Measurements from ENCODE around the gene TAS2R20. TPM values are rescaled to one million over a fixed set of nuclear protein-coding genes. Genes with fewer than 3 reads are reported as not detected.
A peak's percentile ranks its signal among the peaks of the same experiment; 100 is the strongest.
"Not testable (repeated sequence)": the region's sequence is repeated elsewhere in the genome, so short reads cannot be mapped to it uniquely, and the experiment has no call there.

Gene TAS2R20
- total RNA-seq (2.1 and 3.3 TPM in 2 replicates), polyA plus RNA-seq (0.06 and 0.22 TPM in 2 replicates), polyA minus RNA-seq (ENCODE audit: low replicate concordance) (not detected in 2 replicates)
- not detected in 2 replicates for polyA plus RNA-seq (2012)

- Histone ChIP-seq H3K4me3 (replicated peaks in 1 of 4; ENCODE audit: control extremely low read depth in 1 of 4, insufficient read depth in 1 of 4, low read depth in 3 of 4, low read length in 4 of 4) (no peak within 1 kb of the TSS), H4K20me1 (ENCODE audit: control insufficient read depth, extremely low read depth, insufficient read depth, low read length) (no peaks in the 10 kb centered on the region), H2AFZ (ENCODE audit: low read length) (no peak within 1 kb of the TSS), H3K27me3 (ENCODE audit: control insufficient read depth, insufficient read depth, low read length) (no peaks in the 10 kb centered on the region), H3K9me3 (ENCODE audit: control insufficient read depth, insufficient read depth, low read depth, low read length) (no peaks in the 10 kb centered on the region), H3K27ac (ENCODE audit: insufficient read depth, low read length) (no peak within 1 kb of the TSS), H3K36me3 (ENCODE audit: control insufficient read depth, insufficient read depth, low read length) (no peaks in the 10 kb centered on the region), H3K4me2 (ENCODE audit: extremely low read depth, insufficient read depth, low read length) (no peak within 1 kb of the TSS), H3K9ac (ENCODE audit: insufficient read depth, low read length) (no peak within 1 kb of the TSS), H3K79me2 (ENCODE audit: control insufficient read depth, insufficient read depth, low read length) (no peaks in the 10 kb centered on the region), H3K4me1 (ENCODE audit: control insufficient read depth, extremely low read depth, insufficient read depth, low read length) (no peaks in the 10 kb centered on the region)
- DNase-seq (ENCODE audit: low read depth in 2 of 2), result no peak
- TF ChIP-seq EZH2 (IDR thresholded peaks at IDR 0.05; ENCODE audit: low read length, missing control alignments) (no peak), CTCF (conservative IDR thresholded peaks at IDR 0.05 in 1 of 2, IDR thresholded peaks at IDR 0.05 in 1 of 2; ENCODE audit: low read depth in 1 of 2, low read length in 2 of 2) (no peak)
These were observed at the start of gene TAS2R20 for GRCh38 chr12:10998204-10998603. TSS of gene TAS2R20 (minus strand) at chr12:10998304. CDS start at chr12:10997875, 429 bp downstream.

- H3K4me2 ChIP-seq (ENCODE audit: extremely low read depth, insufficient read depth, low read length); H3K36me3 ChIP-seq (ENCODE audit: control insufficient read depth, insufficient read depth, low read length); H4K20me1 ChIP-seq (ENCODE audit: control insufficient read depth, extremely low read depth, insufficient read depth, low read length); H3K4me1 ChIP-seq (ENCODE audit: control insufficient read depth, extremely low read depth, insufficient read depth, low read length); H3K27me3 ChIP-seq (ENCODE audit: control insufficient read depth, insufficient read depth, low read length); H3K9me3 ChIP-seq (ENCODE audit: control insufficient read depth, insufficient read depth, low read depth, low read length); H3K9ac ChIP-seq (ENCODE audit: insufficient read depth, low read length); H3K27ac ChIP-seq (ENCODE audit: insufficient read depth, low read length); H2AFZ ChIP-seq (ENCODE audit: low read length); H3K79me2 ChIP-seq (ENCODE audit: control insufficient read depth, insufficient read depth, low read length); H3K4me3 ChIP-seq (replicated peaks in 1 of 4; ENCODE audit: control extremely low read depth in 1 of 4, insufficient read depth in 1 of 4, low read depth in 3 of 4, low read length in 4 of 4): not testable (repeated sequence)
- DNase-seq (ENCODE audit: low read depth in 2 of 2), result peak in 1 of 2 donors; percentile 3
These were observed 43.3 kb upstream of the TAS2R20 start for GRCh38 chr12:11041366-11041765.

DNA sequence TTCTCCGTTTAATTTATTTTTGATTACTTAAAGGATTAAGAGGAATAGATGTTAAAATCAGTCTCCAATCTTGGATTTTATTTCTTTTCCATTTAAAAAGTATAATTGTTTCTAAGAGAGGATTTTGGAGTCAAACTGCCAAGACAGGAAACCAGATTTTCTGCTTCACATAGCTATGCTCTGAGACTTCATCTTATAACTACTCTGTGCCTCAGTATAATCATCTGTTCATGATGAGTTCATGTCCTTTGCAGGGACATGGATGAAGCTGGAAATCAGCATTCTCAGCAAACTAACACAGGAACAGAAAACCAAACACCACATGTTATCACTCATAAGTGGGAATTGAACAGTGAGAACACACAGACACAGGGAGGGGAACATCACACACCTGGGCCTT, 42.1 kb upstream of the TAS2R20 start:
- no peaks in the 10 kb centered on the region for H4K20me1 ChIP-seq (ENCODE audit: control insufficient read depth, extremely low read depth, insufficient read depth, low read length)
- H3K4me2 ChIP-seq (ENCODE audit: extremely low read depth, insufficient read depth, low read length), result no peak overlapping the region
- H3K9me3 ChIP-seq (ENCODE audit: control insufficient read depth, insufficient read depth, low read depth, low read length), result no peaks in the 10 kb centered on the region
- no peaks in the 10 kb centered on the region for H3K36me3 ChIP-seq (ENCODE audit: control insufficient read depth, insufficient read depth, low read length)
- H3K4me1 ChIP-seq (ENCODE audit: control insufficient read depth, extremely low read depth, insufficient read depth, low read length), result no peaks in the 10 kb centered on the region
- no peak overlapping the region for H3K4me3 ChIP-seq (replicated peaks in 1 of 4; ENCODE audit: control extremely low read depth in 1 of 4, insufficient read depth in 1 of 4, low read depth in 3 of 4, low read length in 4 of 4)
- H3K27me3 ChIP-seq (ENCODE audit: control insufficient read depth, insufficient read depth, low read length), result no peaks in the 10 kb centered on the region
- no peaks in the 10 kb centered on the region for H3K79me2 ChIP-seq (ENCODE audit: control insufficient read depth, insufficient read depth, low read length)
- H3K9ac ChIP-seq (ENCODE audit: insufficient read depth, low read length), result no peak overlapping the region
- H3K27ac ChIP-seq (ENCODE audit: insufficient read depth, low read length), result no peak overlapping the region
- no peak for TF ChIP-seq CTCF (conservative IDR thresholded peaks at IDR 0.05 in 1 of 2, IDR thresholded peaks at IDR 0.05 in 1 of 2; ENCODE audit: low read depth in 1 of 2, low read length in 2 of 2)
- TF ChIP-seq EZH2 (IDR thresholded peaks at IDR 0.05; ENCODE audit: low read length, missing control alignments), result no peak
- no peak overlapping the region for H2AFZ ChIP-seq (ENCODE audit: low read length)
- peak in 1 of 2 donors; percentile 7 for DNase-seq (ENCODE audit: low read depth in 2 of 2)
